GM12892 (cell line): ENCODE measurements around the gene SYK.

ENCODE experiments used
- POLR2A ChIP-seq: IDR thresholded peaks from 2 replicates; pipeline ENCODE4 v1.6.1; 2011; ENCODE audit warnings: low read depth, low read length, control low read depth
- POLR2AphosphoS5 ChIP-seq: IDR thresholded peaks from 2 replicates; pipeline ENCODE4 v1.6.1; 2011; ENCODE audit warnings: low read depth, low read length, control low read depth
- TAF1 ChIP-seq: IDR thresholded peaks from 2 replicates; pipeline ENCODE4 v1.6.1; 2011; ENCODE audit warnings: low read depth, mild to moderate bottlenecking, control low read depth, low read length, borderline replicate concordance

DNA sequence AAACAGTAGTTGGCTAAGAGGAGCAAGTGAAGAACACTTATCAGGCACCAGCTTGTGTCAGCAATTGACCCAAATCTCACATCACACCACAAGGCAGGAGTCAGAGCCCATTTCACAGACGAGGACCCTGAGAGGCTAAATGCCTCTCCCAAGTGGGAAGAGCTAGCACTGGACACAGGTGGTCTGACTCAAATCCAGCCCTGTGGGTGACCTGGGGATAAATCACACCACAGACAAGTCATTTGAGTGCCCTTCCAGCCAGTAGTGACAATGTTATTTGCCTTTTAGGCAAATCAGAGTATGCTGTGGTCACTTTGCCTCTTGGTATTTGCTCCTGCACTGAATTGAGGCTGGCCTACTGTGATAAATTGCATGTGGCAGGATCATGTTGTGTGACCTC is 138.7 kb downstream of the SYK start:
- TF ChIP-seq POLR2A, result no peak
- no peak for TF ChIP-seq POLR2AphosphoS5
- TF ChIP-seq TAF1, result no peak
